IPS DF 6.9 (cell line): ENCODE results near the gene HHATL.

Experiments
- DNase-seq: peaks from one replicate; pipeline ENCODE4 v3.0.0-alpha.2; 2013; ENCODE audit warnings: low read depth, low spot score
- H3K27ac ChIP-seq: one replicate; pipeline ENCODE4 v1.5.1; 2013; ENCODE audit warnings: low read length, control low read depth
- H3K27me3 ChIP-seq: 2 replicates; pipeline ENCODE4 v1.6.1; 2013; ENCODE audit warnings: mild to moderate bottlenecking, low read length; ENCODE audit not compliant: control insufficient read depth, insufficient read depth
- H3K36me3 ChIP-seq: 2 replicates; pipeline ENCODE4 v1.6.1; 2013; ENCODE audit warnings: low read length; ENCODE audit not compliant: control insufficient read depth, insufficient read depth
- H3K4me1 ChIP-seq: 2 replicates; pipeline ENCODE4 v1.6.1; 2013; ENCODE audit warnings: low read length; ENCODE audit not compliant: control insufficient read depth, insufficient read depth
- H3K4me3 ChIP-seq: 2 replicates; pipeline ENCODE4 v1.5.1; 2013; ENCODE audit warnings: mild to moderate bottlenecking, low read length
- H3K9me3 ChIP-seq: 2 replicates; pipeline ENCODE4 v1.6.1; 2013; ENCODE audit warnings: low read length, inconsistent platforms; ENCODE audit not compliant: control insufficient read depth, insufficient read depth
- WGBS: extraction: QIAGEN DNeasy Blood & Tissue Kit; methylation state at CpG from one replicate; pipeline ENCODE4 v1.1.7; 2013; ENCODE audit warnings: mixed read lengths, missing lambda C conversion rate; ENCODE audit not compliant: insufficient read length, insufficient coverage; 5-methylcytosine and 5-hydroxymethylcytosine counted together

HHATL gene

DNA sequence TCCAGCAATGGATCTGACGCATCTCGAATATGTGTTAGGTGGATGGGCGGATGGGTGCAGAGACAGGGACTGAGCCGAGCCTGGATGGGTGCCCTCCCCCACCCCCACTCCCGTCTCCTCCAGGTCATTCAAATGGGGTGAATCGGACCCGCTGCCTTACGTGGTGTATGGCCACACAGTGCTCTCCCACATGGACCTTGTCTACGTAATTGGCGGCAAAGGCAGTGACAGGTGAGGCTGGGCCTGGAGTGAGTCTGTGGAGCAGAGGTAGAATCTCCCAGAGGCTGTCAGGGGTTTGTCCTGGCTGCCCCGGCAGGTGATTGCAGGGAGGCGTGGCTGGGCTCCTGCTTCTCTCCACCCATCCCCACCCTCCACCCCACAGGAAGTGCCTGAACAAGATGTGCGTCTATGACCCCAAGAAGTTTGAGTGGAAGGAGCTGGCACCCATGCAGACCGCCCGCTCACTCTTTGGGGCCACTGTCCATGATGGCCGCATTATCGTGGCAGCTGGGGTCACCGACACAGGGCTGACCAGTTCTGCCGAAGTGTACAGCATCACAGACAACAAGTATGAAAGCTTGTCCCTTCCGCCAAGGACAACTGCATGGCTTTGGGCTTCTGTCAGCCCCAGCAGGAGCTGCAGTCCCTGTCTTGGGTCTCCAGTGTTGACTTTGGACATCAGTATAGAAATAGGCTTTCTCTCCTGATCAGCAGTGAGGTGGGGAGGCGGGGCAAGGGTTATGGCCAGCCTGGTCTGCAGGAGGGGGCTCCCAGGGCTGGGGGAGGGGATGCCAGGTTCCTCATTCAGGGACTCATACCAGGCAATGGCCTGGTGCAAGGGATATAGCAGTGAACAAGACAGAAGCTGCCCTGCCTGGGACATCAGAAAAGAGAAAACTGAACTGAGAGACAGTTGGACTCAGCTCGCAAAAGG lies 13.8 kb downstream of the HHATL start:
- Histone ChIP-seq H3K27ac (no peak overlapping the region), H3K27me3 (no peaks in the 10 kb centered on the region), H3K36me3 (no peaks in the 10 kb centered on the region), H3K4me1 (no peaks in the 10 kb centered on the region; the same call in 1 of the 2 replicates), H3K9me3 (no peaks in the 10 kb centered on the region), H3K4me3 (no peak overlapping the region)
- DNase-seq = no peak
- no CpG with 5 or more reads among the region's 22 CpGs for WGBS

DNA sequence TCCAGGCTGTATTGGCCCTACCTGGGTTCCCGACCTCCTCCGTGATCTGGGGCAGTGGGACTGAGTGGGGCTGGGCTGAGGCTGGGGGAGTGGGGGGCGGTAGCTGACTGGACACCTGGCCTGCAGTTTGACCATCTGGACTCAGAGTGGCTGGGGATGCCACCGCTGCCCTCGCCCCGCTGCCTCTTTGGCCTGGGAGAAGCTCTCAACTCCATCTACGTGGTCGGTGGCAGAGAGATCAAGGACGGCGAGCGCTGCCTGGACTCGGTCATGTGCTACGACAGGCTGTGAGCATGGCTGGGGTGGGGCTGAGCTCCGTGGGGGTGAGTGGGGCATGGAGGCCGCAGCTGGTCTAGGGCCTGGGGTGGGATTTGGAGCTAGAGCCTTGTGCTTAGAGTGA lies 14.6 kb downstream of the HHATL start:
- DNase-seq = no peak
- H3K27me3 ChIP-seq = no peaks in the 10 kb centered on the region

DNA sequence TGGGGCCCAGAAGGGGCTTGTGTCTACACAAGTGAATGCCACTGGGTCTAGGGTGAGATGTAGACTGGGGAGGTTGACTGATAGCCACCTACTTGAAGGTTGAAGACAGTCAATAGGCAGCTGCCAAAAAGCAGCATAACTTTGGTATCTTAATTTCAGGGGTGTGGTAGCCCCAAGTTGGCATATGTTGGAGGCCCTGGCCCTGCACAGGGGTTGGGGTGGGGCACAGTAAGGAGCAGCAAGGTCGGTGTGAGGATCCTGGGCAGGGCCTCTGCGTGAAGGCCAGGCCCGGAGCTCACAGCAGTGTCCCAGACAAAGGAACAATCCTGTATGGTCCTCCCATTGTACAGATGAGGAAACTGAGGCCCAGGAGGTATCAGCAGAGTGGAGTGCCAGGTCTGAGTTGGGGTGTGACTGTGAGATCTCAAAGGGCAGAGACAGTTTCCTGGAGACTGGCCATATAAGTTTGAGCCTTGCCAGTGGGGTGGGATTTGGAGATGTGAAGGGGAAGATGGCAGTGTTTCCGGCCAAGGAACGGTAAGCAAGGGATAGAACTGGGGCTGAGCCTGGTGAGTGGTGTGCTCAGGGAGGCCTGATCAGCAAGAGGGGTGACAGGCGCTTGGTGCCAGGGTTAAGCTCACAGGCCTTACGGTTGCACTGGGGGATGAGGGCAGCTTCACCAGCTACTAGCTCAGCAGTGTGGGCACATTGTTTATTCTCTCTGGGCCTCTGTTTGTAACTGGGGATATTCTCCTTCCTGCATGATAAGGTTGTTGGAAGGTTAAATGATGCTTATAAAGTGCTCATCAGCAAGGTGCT lies 15.6 kb downstream of the HHATL start:
- H3K27ac ChIP-seq = no peak overlapping the region

More for the DNA sequence above, 14.6 kb downstream of the HHATL start:
- H3K4me1 ChIP-seq = no peaks in the 10 kb centered on the region; the same call in 1 of the 2 replicates
- WGBS = no CpG with 5 or more reads among the region's 15 CpGs
- H3K4me3 ChIP-seq = no peak overlapping the region
- no peaks in the 10 kb centered on the region for H3K36me3 ChIP-seq
- no peaks in the 10 kb centered on the region for H3K9me3 ChIP-seq
- no peak overlapping the region for H3K27ac ChIP-seq

GRCh38 chr3:42685891-42686820 lies 16.4 kb downstream of the HHATL start:
- no peaks in the 10 kb centered on the region for H3K9me3 ChIP-seq
- no peak overlapping the region for H3K4me3 ChIP-seq
- DNase-seq = no peak
- no CpG with 5 or more reads among the region's 80 CpGs for WGBS
- H3K4me1 ChIP-seq = no peaks in the 10 kb centered on the region; the same call in 1 of the 2 replicates
- no peak overlapping the region for H3K27ac ChIP-seq
- H3K36me3 ChIP-seq = no peaks in the 10 kb centered on the region
- no peaks in the 10 kb centered on the region for H3K27me3 ChIP-seq

More for the DNA sequence above, 15.6 kb downstream of the HHATL start:
- Histone ChIP-seq H3K4me3 (no peak overlapping the region), H3K4me1 (no peaks in the 10 kb centered on the region; the same call in 1 of the 2 replicates), H3K36me3 (no peaks in the 10 kb centered on the region), H3K27me3 (no peaks in the 10 kb centered on the region), H3K9me3 (no peaks in the 10 kb centered on the region)
- WGBS = no CpG with 5 or more reads among the region's 7 CpGs
- DNase-seq = no peak

DNA sequence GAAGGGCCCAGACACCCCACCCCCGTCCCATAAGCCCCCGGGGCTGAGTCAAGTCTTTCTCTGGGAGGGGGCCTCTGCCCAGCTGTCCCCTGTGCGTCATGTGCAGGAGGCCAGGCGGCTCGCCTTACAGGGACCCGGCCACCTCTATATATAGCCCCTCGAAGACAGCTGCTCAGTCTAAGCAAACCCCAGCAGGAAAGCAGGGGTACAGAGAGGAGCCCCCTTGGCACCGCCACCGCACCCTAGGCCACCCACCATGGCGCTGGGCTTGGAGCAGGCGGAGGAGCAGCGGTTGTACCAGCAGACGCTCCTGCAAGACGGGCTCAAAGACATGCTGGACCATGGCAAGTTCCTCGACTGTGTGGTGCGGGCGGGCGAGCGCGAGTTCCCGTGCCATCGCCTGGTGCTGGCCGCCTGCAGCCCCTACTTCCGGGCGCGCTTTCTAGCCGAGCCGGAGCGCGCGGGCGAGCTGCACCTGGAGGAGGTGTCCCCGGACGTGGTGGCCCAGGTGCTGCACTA lies 17.2 kb downstream of the HHATL start, which contains the start of gene KLHL40:
Gene KLHL40 (plus strand): TSS at position 175 of the 519 bp plus-strand sequence. CDS start 82 bp downstream, at position 257.
- no peak within 1 kb of the TSS for H3K4me3 ChIP-seq
- H3K27me3 ChIP-seq = no peaks in the 10 kb centered on the region
- H3K27ac ChIP-seq = no peak within 1 kb of the TSS
- no CpG with 5 or more reads among the region's 34 CpGs for WGBS
- no peak for DNase-seq
- no peaks in the 10 kb centered on the region; the same call in 1 of the 2 replicates for H3K4me1 ChIP-seq
- H3K9me3 ChIP-seq = no peaks in the 10 kb centered on the region
- H3K36me3 ChIP-seq = no peaks in the 10 kb centered on the region

- Histone ChIP-seq H3K36me3 (no peaks in the 10 kb centered on the region), H3K4me3 (no peak overlapping the region), H3K27me3 (no peaks in the 10 kb centered on the region), H3K4me1 (no peaks in the 10 kb centered on the region; the same call in 1 of the 2 replicates), H3K9me3 (no peaks in the 10 kb centered on the region), H3K27ac (no peak overlapping the region)
- no CpG with 5 or more reads among the region's 7 CpGs for WGBS
- no peak for DNase-seq
Observed at GRCh38 chr3:42684632-42685362, 17.8 kb downstream of the HHATL start.

GRCh38 chr3:42683875-42684598 lies 18.6 kb downstream of the HHATL start:
- H3K27me3 ChIP-seq = no peaks in the 10 kb centered on the region
- no peak overlapping the region for H3K4me3 ChIP-seq
- no peaks in the 10 kb centered on the region for H3K36me3 ChIP-seq
- no CpG with 5 or more reads among the region's 10 CpGs for WGBS
- H3K4me1 ChIP-seq = no peaks in the 10 kb centered on the region; the same call in 1 of the 2 replicates
- DNase-seq = no peak
- no peaks in the 10 kb centered on the region for H3K9me3 ChIP-seq
- H3K27ac ChIP-seq = no peak overlapping the region

- H3K27me3 ChIP-seq = no peaks in the 10 kb centered on the region
- H3K27ac ChIP-seq = no peak overlapping the region
- no peak overlapping the region for H3K4me3 ChIP-seq
- no peaks in the 10 kb centered on the region; the same call in 1 of the 2 replicates for H3K4me1 ChIP-seq
- 100% methylated on average over 2 of the region's 12 CpGs for WGBS
- H3K9me3 ChIP-seq = no peaks in the 10 kb centered on the region
- DNase-seq = no peak
- no peaks in the 10 kb centered on the region for H3K36me3 ChIP-seq
Observed at GRCh38 chr3:42682301-42683070, 20.1 kb downstream of the HHATL start.
